Measurements from ENCODE around the gene WSB1. TPM values are rescaled to one million over a fixed set of nuclear protein-coding genes. Genes with fewer than 3 reads are reported as not detected.
"Not testable (repeated sequence)": the region's sequence is repeated elsewhere in the genome, so short reads cannot be mapped to it uniquely, and the experiment has no call there.

WSB1 gene, protein sequence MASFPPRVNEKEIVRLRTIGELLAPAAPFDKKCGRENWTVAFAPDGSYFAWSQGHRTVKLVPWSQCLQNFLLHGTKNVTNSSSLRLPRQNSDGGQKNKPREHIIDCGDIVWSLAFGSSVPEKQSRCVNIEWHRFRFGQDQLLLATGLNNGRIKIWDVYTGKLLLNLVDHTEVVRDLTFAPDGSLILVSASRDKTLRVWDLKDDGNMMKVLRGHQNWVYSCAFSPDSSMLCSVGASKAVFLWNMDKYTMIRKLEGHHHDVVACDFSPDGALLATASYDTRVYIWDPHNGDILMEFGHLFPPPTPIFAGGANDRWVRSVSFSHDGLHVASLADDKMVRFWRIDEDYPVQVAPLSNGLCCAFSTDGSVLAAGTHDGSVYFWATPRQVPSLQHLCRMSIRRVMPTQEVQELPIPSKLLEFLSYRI
- 100 to 1,000 TPM; 206 to 227 TPM for total RNA-seq
- long read RNA-seq, donor 1, full-length matches to known transcripts, result 18 of 54 reads
- long read RNA-seq, donor 1, partial matches to known transcripts, result 22 of 54 reads
- long read RNA-seq, donor 1, other reads (novel, unspliced or antisense), result 14 of 54 reads
- long read RNA-seq, donor 2, full-length matches to known transcripts, result 56 of 117 reads
- long read RNA-seq, donor 2, partial matches to known transcripts, result 38 of 117 reads
- long read RNA-seq, donor 2, other reads (novel, unspliced or antisense), result 23 of 117 reads

DNA sequence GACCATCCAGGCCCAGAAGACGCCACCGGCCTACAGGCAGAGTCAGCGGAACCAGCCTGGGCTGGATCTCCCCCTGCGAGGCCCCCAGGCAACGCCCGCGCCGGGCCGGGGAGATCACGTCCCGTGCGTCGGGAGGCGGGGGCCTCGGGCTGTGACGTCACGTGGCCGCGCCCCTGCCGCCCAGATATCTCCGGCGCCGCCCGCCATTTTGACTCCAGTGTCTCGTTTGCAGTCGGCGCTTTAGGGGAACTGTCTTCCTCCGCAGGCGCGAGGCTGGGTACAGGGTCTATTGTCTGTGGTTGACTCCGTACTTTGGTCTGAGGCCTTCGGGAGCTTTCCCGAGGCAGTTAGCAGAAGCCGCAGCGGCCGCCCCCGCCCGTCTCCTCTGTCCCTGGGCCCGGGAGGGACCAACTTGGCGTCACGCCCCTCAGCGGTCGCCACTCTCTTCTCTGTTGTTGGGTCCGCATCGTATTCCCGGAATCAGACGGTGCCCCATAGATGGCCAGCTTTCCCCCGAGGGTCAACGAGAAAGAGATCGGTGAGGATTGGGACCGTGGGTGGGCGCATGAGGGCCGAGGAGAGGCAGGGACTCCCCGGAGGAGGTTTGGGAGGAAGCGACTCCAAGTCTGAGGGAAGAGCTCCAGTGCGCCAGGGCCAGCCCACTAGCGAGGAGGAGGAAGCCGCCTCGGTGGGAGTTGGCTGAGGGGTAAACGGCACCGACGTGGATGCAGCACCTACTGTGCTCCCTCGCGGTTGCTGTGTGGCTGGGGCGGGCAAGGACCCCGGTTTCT is at the start of gene WSB1:
Gene WSB1 (plus strand): TSS at position 217 of the 791 bp plus-strand sequence. CDS start 282 bp downstream, at position 499.
- intact Hi-C loops (cut with DNase I), result loop anchor here (2.0 to 5.0 kb wide), 2 partner anchors 37 to 47 kb away; no protein-coding TSS in a partner anchor
- peak; percentile 99 for DNase-seq (ENCODE audit: low spot score)

DNA sequence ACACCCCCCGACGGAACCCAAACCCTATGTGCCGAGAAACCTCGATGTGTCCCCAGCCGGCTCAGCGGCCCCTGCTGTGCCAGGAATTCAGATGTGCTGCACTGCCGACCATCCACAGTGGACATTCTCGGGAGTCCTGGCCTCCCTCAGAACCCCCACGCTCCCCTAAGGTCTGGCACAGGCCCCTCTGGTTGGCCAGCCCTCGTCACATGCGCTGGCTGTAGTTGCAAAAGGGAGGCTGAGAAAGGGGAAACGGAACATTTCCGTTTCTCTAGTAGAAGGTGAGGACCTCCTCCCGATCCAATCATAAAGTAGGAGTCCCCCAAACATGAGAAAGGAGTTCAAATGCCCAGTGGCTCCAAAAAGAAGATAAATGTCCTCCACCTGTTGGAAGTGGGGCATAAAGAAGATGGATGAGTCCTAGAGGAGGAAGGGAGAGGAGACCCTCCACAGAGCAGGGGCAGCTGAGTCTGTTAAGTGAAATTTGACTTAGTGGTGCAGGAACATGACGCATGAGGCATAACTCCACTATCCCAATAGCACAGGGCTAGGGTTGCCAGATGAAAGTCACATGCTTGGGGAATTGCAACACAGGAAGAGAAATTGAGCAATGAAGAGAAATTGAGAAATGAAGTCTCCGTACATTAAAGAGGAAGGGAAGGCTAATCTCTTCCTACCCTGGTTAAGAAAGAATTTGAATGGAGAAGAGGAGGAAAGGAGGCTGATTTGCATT is 49.3 kb upstream of the WSB1 start:
- intact Hi-C loops (cut with DNase I), result loop anchor here (2.0 to 5.0 kb wide), 2 partner anchors 43 to 88 kb away; no protein-coding TSS in a partner anchor
- DNase-seq (ENCODE audit: low spot score), result peak; percentile 88

DNA sequence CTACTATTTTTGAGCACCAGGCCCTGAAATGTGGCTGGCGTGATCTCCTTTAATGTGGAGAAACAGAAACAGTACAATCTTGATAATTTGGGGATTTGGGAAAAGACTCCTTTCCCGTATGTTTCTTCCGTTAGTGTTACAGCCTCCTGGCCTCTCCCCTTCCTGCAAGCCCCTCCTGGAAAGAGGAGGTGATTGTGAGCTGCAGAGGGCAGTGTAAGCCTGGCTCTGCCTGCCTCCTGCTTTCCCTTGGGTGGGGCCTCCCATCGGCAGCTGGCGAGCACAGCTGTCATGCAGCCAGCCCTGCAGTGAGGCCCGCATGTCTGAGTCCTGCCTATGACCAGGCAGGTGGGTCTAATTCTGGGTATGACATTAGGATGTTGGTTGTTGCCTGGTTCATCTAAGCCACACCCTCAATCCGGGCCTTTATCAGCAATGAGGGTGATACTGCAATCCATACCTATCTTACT is 48.7 kb upstream of the WSB1 start:
- intact Hi-C loops (cut with DNase I), result loop anchor here (2.0 to 5.0 kb wide), 2 partner anchors 42 to 88 kb away; no protein-coding TSS in a partner anchor
- DNase-seq (ENCODE audit: low spot score), result peak; percentile 96

DNA sequence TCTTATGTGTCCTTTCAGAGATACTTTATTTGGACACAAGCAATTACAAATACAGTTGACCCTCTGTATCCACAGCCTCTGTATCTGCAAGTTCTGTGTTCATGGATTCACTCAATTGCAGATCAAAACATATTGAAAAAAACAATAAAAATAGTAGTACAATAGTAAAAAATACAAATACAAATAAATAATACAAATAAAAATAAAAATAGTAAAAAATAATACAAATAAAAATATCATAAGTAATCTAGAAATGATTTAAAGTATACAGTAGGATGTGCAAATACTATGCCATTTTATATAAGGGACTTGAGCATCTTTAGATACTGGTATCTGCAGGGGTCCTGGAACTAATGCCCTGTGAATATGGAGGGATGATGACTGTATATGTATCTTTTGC is 47.4 kb upstream of the WSB1 start:
- no peak for DNase-seq (ENCODE audit: low spot score)
- intact Hi-C loops (cut with DNase I), result loop anchor here (2.0 to 5.0 kb wide), 2 partner anchors 41 to 48 kb away; partner anchors contain the start of gene WSB1 (in 1 of the 2)

DNA sequence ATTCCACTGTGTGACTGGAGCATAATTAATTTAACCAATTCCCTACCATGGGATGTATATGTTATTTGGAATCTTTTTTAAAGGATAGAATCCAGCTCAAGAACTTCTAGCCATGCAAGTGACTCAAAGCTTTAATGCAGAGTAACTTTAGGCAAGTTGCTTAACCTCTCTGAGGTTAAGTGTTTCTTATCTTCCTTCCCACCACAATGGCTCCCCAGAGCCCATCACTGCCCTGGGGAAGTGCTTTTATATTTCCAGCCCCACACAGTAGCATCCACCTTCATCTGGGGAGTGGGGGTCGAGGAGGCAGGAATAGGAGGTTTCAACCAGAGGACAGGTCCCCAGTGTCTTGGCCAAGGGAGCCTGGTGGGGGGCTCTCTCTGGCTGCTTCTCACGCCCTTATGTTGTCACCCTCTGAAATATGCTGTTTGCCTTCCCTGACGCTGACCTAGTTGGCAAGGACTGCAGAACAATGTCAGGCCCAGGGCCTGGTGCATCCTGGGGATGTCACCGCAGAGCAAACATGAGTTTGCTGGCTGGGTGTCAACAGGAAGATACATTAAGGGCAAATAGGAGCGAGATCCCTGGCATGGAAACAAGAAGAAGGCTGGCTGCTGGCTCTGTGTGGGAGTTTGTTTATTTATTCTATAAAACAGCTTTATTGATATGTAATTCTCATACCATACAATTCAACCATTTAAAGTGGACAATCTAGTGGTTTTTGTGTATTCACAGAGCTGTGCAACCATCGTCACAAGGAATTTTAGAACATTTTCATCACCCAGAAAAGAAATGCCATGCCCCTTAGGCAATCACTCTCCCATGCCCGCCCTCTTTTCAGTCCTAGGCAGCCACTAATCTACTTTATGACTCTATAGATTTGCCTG is 46.6 kb upstream of the WSB1 start:
- no peak for DNase-seq (ENCODE audit: low spot score)
- intact Hi-C loops (cut with DNase I), result loop anchor here (2.0 to 5.0 kb wide), 2 partner anchors 40 to 47 kb away; partner anchors contain the start of gene WSB1 (in 1 of the 2)

DNA sequence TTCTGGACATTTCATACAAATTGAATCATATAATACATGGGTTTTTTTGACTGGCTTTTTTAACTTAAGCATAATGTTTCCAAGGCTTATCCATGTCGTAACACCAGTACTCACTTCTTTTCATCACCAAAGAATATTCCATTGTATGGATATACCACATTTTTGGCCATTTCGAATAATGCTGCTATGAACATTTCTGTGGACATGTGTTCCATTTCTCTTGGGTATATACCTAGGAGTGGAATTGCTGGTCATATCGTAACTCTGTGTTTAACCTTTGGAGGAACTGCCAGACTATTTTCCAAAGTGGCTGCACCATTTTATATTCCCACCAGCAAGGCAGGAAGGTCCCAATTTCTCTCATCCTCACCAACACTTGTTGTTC is 46.0 kb upstream of the WSB1 start:
- intact Hi-C loops (cut with DNase I), result loop anchor here (2.0 to 5.0 kb wide), 2 partner anchors 39 to 47 kb away; partner anchors contain the start of gene WSB1 (in 1 of the 2)
- DNase-seq (ENCODE audit: low spot score), result no peak

DNA sequence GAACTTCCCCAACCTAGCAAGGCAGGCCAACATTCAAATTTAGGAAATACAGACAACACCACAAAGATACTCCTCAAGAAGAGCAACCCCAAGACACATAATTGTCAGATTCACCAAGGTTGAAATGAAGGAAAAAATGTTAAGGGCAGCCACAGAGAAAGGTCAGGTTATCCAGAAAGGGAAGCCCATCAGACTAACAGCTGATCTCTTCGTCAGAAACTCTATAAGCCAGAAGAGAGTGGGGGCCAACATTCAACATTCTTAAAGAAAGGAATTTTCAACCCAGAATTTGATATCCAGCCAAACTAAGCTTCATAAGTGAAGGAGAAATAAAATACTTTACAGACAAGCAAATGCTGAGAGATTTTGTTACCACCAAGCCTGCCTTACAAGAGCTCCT is 43.1 kb upstream of the WSB1 start:
- intact Hi-C loops (cut with DNase I); DNase-seq (ENCODE audit: low spot score): not testable (repeated sequence)

DNA sequence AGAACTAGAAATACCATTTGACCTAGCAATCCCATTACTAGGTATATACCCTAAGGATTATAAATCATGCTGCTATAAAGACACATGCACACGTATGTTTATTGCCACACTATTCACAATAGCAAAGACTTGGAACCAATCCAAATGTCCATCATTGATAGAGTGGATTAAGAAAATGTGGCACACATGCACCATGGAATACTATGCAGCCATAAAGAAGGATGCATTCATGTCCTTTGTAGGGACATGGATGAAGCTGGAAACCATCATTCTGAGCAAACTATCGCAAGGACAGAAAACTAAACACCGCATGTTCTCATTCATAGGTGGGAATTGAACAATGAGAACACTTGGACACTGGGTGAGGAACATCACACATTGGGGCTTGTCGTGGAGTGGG is 39.1 kb upstream of the WSB1 start:
- intact Hi-C loops (cut with DNase I), result loop anchor here in 1 of 2 donors (5.0 kb wide), 1 partner anchor 37 kb away; the partner anchor contains the start of gene WSB1
- DNase-seq (ENCODE audit: low spot score), result not testable (repeated sequence)

DNA sequence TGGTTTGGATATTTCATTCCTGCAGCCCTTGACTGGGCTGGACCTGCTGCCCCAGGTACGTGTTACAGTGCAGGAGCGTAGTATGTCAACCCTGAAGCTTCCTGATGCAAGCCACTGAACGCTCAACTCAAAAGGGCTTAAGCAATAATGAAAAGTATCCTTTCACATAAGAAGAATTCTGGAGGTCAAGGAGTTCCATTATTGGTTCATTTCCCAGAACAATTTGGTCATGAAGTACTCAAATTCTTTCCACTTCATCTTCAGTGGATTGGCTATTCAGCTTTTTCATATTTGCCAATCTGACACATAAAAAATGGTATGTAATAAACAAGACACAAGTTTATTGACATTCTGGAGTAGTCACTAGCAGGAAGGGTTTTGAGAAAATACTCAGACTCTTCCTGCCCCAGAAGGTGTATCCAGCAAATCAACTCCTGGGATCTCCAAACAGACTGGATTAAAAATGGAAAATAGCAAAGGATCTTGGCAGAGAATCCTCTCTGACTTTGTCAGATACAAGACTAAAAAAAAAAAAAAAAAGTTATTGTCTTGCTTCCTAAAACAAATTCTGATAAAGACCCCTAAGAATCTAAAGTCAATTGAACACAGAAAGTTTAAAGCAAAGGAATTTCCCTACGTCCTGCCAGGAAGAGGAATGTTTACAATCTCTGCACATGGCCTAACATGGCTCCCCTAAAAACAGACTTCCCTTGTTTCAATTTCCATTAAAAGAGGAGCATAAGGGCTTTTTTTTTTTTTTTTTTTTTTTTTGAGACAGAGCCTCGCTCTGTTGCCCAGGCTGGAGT is 37.5 kb upstream of the WSB1 start:
- intact Hi-C loops (cut with DNase I), result loop anchor here in 1 of 2 donors (5.0 kb wide), 1 partner anchor 36 kb away; the partner anchor contains the start of gene WSB1
- no peak for DNase-seq (ENCODE audit: low spot score)

DNA sequence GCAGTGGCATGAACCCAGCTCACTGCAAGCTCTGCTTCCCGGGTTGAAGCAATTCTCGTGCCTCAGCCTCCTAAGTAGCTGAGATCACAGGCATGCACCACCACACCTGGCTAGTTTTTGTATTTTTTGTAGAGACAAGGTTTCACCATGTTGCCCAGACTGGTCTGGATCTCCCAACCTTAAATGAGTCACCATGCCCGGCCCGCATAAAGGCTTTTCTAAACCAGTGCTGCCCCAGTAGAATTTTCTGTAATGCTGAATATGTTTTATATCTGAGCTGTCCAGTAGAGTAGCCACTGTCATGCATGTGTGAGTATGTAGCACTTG is 36.9 kb upstream of the WSB1 start:
- no peak for DNase-seq (ENCODE audit: low spot score)
- intact Hi-C loops (cut with DNase I), result loop anchor here in 1 of 2 donors (5.0 kb wide), 1 partner anchor 35 kb away; the partner anchor contains the start of gene WSB1

DNA sequence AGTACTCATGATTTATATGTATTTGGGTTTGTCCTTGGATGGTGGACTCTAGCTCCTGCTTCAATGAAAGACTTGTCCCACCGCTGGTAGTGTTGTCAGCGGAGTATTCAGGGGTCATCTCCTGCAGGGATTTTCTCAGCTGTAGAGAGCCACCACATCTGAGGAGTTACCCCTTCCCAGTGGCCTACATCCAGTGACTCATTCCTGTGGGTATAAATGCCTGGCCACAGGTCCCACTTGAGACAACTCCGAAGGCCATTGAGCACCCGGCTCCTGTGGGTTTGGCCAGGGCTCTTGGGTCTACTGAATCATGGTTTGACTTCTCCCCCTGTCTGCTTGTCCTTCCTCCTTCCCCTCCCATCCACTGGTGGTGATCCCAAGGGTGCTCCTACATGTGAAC is 34.6 kb upstream of the WSB1 start:
- intact Hi-C loops (cut with DNase I), result loop anchor here in 1 of 2 donors (5.0 kb wide), 1 partner anchor 33 kb away; the partner anchor contains the start of gene WSB1
- DNase-seq (ENCODE audit: low spot score), result no peak

DNA sequence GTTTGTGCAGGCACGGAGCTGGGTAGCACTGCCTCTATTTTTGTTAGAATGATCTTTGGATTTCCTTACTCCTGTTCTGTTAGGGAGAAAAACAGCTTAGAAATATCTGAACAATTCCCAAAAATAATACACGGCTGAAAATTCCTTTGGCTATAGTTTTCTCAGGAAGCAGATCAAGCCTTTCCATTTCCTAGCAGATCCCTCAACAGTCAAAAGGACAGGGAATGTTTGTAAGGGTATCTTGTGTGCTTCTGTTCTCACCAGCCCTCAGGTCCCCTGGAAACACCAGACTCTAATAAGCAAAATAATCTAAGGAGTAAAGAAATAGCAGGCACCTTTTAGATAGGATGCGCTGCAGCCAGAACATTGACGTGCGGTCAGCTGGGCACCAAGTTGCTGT is 30.5 kb upstream of the WSB1 start:
- intact Hi-C loops (cut with DNase I), result no loop called here
- DNase-seq (ENCODE audit: low spot score), result no peak

DNA sequence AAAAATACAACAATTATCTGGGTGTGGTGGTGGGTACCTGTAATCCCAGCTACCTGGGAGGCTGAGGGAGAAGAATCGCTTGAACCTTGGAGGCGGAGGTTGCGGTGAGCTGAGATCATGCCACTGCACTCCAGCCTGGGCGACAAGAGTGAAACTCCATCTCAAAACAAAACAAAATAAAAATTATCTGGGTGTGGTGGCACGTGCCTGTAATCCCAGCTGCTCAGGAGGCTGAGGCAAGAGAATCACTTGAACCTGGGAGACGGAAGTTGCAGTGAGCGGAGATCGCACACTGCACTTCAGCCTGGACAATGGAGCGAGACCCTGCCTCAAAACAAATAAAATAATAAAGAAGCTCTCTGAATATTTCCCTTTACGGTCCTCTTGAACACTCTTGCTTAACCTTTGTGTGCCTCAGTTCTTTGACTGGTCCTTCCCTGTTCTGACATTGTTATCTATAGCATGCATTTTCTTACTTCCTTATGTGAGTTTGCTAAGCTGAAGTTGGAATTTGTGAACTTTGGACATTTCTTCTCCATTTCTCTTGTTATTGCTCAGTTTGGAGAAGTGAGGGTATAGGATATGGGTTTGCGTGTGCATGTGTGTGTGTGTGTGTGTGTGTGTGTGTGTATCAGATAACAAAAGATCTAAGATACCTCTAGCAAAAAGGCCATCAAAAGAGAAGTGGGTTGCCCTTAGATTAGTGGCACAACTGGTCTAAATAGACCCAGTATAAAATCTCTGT is 29.7 kb upstream of the WSB1 start:
- intact Hi-C loops (cut with DNase I), result no loop called here
- DNase-seq (ENCODE audit: low spot score), result no peak

DNA sequence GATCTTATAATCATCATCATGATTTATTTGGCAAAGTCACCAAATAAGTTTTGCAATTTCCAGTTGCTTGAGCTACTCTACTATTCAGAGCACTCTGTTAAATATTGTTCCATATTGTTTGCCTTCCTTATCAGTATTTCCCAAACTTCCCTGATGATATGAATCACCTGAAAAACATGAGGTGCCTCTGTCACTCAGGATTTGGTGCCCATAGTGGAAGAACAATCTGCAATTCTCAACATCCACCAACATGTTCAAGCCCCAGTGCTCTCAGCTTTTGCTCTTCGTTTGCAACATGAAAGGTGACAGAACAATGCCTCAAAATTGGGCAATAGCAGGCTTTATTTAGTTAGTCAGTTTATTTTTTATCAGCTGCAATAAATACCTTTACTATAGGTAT is 28.6 kb upstream of the WSB1 start:
- intact Hi-C loops (cut with DNase I), result no loop called here
- DNase-seq (ENCODE audit: low spot score), result no peak

DNA sequence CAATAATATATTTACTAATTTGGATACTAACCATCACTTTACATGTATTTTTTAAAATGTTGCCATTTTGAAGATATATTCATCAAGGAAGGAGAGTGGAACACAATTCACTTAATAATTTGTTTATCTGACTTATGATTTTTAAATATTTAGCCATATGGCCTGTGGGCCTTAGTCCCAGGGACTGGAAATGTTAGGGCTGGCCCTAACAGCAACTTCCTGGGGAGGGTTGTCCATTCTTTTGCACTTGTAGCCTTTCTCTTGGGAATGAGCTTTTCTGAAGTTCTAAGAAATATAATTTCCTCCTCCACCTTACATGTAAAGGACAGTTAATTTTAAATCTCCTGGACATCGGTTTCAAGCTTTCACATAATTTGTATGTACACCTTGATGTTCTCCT is 27.7 kb upstream of the WSB1 start:
- intact Hi-C loops (cut with DNase I), result no loop called here
- DNase-seq (ENCODE audit: low spot score), result no peak

Measured in posterior vena cava (tissue), 2 donors.